WTC11 (cell line): Measurements from ENCODE around the gene MRTFA.

Source experiments
- CDX4 ChIP-seq: fragments of 250-450 bp; sonication (Bioruptor Pico); IDR thresholded peaks from 2 replicates; pipeline ENCODE4 v1.9.0; 2021; ENCODE audit warnings: moderate library complexity, mild to moderate bottlenecking, inconsistent platforms, borderline replicate concordance
- CREB1 ChIP-seq: sonication (generic); formaldehyde crosslinking; IDR thresholded peaks from 2 replicates; pipeline ENCODE4 v1.8.0; 2023; ENCODE audit warnings: mild to moderate bottlenecking, missing genetic modification reagents
- CTCF ChIP-seq: fragments of 200-600 bp; IDR thresholded peaks from 2 replicates; pipeline ENCODE4 v1.8.0; 2022; ENCODE audit warnings: antibody characterized with exemption
- FOXK1 ChIP-seq: sonication (generic); formaldehyde crosslinking; IDR thresholded peaks from 2 replicates; pipeline ENCODE4 v1.8.0; 2022; ENCODE audit warnings: mild to moderate bottlenecking, moderate library complexity, missing genetic modification reagents
- JAZF1 ChIP-seq: fragments of 250-450 bp; sonication (Bioruptor Pico); IDR thresholded peaks from 2 replicates; pipeline ENCODE4 v1.9.0; 2021; ENCODE audit warnings: moderate library complexity, mild to moderate bottlenecking, inconsistent platforms
- KAT7 ChIP-seq: sonication (generic); formaldehyde crosslinking; IDR thresholded peaks from 2 replicates; pipeline ENCODE4 v1.8.1; 2023; ENCODE audit warnings: missing genetic modification reagents, mild to moderate bottlenecking, borderline replicate concordance
- MAX ChIP-seq: sonication (generic); formaldehyde crosslinking; IDR thresholded peaks from 2 replicates; pipeline ENCODE4 v1.8.0; 2022; ENCODE audit warnings: mild to moderate bottlenecking, missing genetic modification reagents
- NR2C2 ChIP-seq: sonication (generic); formaldehyde crosslinking; IDR thresholded peaks from 2 replicates; pipeline ENCODE4 v1.8.0; 2022; ENCODE audit warnings: mild to moderate bottlenecking, missing genetic modification reagents
- NR3C1 ChIP-seq: sonication (generic); formaldehyde crosslinking; conservative IDR thresholded peaks from 2 replicates; pipeline ENCODE4 v1.8.1; 2023; ENCODE audit warnings: low read depth, mild to moderate bottlenecking, missing genetic modification reagents
- ZNF138 ChIP-seq: sonication (generic); formaldehyde crosslinking; conservative IDR thresholded peaks from 2 replicates; pipeline ENCODE4 v1.8.1; 2022; ENCODE audit warnings: mild to moderate bottlenecking, moderate library complexity, missing genetic modification reagents
- ZNF416 ChIP-seq: fragments of 250-450 bp; sonication (Bioruptor Pico); IDR thresholded peaks from 2 replicates; pipeline ENCODE4 v1.9.0; 2021; ENCODE audit warnings: mild to moderate bottlenecking, inconsistent platforms
- ZNF423 ChIP-seq: fragments of 250-450 bp; sonication (Bioruptor Pico); IDR thresholded peaks from 2 replicates; pipeline ENCODE4 v2.1.2; 2022; ENCODE audit warnings: mild to moderate bottlenecking, moderate library complexity
- TF ChIP-seq, protein P1 (sequence below): sonication (generic); formaldehyde crosslinking; IDR thresholded peaks from 2 replicates; pipeline ENCODE4 v1.8.1; 2023; ENCODE audit warnings: mild to moderate bottlenecking, missing genetic modification reagents, borderline replicate concordance

GRCh38 chr22:40678493-40679248 lies 42.2 kb upstream of the MRTFA start:
- TF ChIP-seq ZNF138 (CRISPR knock-in tag) (no peak), CTCF (no peak), CDX4 (CRISPR knock-in tag) (no peak), ZNF423 (CRISPR knock-in tag) (no peak), KAT7 (CRISPR knock-in tag) (no peak), ZNF416 (CRISPR knock-in tag) (no peak), CREB1 (no peak), NR3C1 (no peak), MAX (CRISPR knock-in tag) (no peak), FOXK1 (CRISPR knock-in tag) (no peak), NR2C2 (no peak), JAZF1 (CRISPR knock-in tag) (no peak)
- TF ChIP-seq, protein P1, sequence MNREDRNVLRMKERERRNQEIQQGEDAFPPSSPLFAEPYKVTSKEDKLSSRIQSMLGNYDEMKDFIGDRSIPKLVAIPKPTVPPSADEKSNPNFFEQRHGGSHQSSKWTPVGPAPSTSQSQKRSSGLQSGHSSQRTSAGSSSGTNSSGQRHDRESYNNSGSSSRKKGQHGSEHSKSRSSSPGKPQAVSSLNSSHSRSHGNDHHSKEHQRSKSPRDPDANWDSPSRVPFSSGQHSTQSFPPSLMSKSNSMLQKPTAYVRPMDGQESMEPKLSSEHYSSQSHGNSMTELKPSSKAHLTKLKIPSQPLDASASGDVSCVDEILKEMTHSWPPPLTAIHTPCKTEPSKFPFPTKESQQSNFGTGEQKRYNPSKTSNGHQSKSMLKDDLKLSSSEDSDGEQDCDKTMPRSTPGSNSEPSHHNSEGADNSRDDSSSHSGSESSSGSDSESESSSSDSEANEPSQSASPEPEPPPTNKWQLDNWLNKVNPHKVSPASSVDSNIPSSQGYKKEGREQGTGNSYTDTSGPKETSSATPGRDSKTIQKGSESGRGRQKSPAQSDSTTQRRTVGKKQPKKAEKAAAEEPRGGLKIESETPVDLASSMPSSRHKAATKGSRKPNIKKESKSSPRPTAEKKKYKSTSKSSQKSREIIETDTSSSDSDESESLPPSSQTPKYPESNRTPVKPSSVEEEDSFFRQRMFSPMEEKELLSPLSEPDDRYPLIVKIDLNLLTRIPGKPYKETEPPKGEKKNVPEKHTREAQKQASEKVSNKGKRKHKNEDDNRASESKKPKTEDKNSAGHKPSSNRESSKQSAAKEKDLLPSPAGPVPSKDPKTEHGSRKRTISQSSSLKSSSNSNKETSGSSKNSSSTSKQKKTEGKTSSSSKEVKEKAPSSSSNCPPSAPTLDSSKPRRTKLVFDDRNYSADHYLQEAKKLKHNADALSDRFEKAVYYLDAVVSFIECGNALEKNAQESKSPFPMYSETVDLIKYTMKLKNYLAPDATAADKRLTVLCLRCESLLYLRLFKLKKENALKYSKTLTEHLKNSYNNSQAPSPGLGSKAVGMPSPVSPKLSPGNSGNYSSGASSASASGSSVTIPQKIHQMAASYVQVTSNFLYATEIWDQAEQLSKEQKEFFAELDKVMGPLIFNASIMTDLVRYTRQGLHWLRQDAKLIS (CRISPR knock-in tag), result no peak
